Dendritic cell treated with granulocyte-macrophage colony-stimulating factor and Interleukin-4, amounts not matched to agents 40 ng/mL and 50 ng/mL, for 4 days (primary cell): ENCODE results near the gene KCNMA1.

Experiments
- H3K27ac Mint-ChIP-seq: one replicate; pipeline ENCODE4 v1.8.0; 2022; ENCODE audit warnings: mild to moderate bottlenecking, mixed read lengths
- H3K27me3 Mint-ChIP-seq: one replicate; pipeline ENCODE4 v1.8.0; 2022; ENCODE audit warnings: mild to moderate bottlenecking, mixed read lengths
- H3K36me3 Mint-ChIP-seq: one replicate; pipeline ENCODE4 v1.8.0; 2022; ENCODE audit warnings: low read depth, mixed read lengths
- H3K4me1 Mint-ChIP-seq: one replicate; pipeline ENCODE4 v1.8.0; 2022; ENCODE audit warnings: low read depth, mixed read lengths
- H3K4me3 Mint-ChIP-seq: one replicate; pipeline ENCODE4 v1.8.0; 2022; ENCODE audit warnings: mild to moderate bottlenecking, moderate library complexity, mixed read lengths
- H3K9me3 Mint-ChIP-seq: one replicate; pipeline ENCODE4 v1.8.0; 2022; ENCODE audit warnings: mixed read lengths
- intact Hi-C: fragments of 100-400 bp; cut with micrococcal nuclease; formaldehyde crosslinking; loops from one replicate; pipeline ENCODE4 v1.15.0; 2022

KCNMA1 gene

DNA sequence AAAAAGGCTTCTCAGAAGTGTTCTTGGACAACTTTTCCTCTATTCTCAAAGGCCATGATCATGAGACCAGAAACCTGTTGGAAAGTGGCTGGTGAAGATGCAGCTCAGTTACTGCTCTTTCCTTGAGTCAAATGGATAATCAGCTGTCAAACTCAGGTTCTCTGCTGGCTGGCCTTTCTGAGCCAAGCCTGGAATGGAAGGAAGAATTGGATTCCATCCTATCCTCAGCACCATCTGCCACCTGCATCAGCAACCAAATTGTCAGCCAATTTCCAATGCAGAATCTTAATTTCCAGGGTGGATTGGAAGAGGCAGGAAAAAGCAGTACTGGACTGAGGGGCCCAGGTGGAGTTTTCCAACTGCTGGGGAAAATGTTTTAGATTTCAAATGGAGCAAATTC, 631.7 kb downstream of the KCNMA1 start:
- intact Hi-C loops: no loop called here
- H3K27ac Mint-ChIP-seq: no peak overlapping the region
- no peaks in the 10 kb centered on the region for H3K4me1 Mint-ChIP-seq
- H3K4me3 Mint-ChIP-seq: no peak overlapping the region
- H3K9me3 Mint-ChIP-seq: no peaks in the 10 kb centered on the region
- H3K36me3 Mint-ChIP-seq: no peaks in the 10 kb centered on the region
- peaks cover 8% of the 10 kb centered on the region for H3K27me3 Mint-ChIP-seq

DNA sequence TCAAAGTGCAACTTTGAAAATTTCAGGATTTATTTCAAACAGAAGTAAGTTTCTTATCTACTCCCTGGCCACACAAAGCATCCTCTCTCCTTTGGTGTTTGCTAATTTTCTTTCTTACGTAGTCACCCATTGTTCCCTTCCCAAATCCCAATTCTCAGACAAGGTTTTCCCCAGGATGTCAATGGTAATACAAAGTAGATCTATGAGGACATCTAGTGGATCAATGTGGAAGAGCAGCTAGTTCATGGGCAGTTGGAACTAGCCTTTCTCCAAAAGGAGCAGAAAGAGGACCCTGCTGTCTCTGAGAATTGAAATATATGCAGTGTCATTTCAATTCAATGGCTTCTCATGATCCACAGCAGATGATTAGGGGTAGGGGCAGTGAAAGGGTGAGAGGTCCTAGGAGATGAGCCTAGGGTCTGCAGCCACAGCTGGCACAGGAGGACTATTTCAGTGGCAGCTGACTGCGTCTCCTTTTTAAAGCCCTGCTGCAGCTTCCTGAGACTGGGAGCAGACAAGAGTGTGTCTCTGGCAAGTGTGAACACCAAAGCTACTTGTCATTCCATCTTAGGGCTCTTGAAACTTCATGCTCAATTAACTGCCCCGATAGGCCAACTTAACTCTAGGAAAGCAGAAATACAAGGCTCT, 632.6 kb downstream of the KCNMA1 start:
- Mint-ChIP-seq H3K27me3 (peaks cover 8% of the 10 kb centered on the region), H3K36me3 (no peaks in the 10 kb centered on the region), H3K27ac (no peak overlapping the region), H3K4me3 (no peak overlapping the region), H3K9me3 (no peaks in the 10 kb centered on the region), H3K4me1 (no peaks in the 10 kb centered on the region)
- intact Hi-C loops: no loop called here

DNA sequence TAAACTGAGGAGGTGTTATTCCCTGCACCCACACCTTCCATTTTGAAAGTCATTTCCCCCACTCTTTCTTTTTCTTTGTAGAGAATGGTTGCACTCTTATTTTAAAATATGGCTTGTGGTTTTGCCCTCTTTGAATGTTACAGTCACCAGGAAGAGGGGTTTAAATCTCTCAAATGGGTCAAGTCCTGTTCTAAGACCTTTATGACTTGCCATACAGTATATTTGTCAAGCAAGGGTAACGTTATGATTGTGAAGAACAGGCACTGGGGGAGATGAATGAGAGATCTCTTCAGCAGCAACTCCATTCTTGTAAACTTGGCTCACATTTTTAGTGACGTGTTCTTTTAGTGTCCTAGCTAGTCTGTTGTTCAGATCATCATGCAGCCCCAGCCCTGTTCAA, 634.7 kb downstream of the KCNMA1 start:
- H3K9me3 Mint-ChIP-seq: no peaks in the 10 kb centered on the region
- H3K27me3 Mint-ChIP-seq: peaks cover 8% of the 10 kb centered on the region
- no peaks in the 10 kb centered on the region for H3K36me3 Mint-ChIP-seq
- H3K27ac Mint-ChIP-seq: no peak overlapping the region
- H3K4me1 Mint-ChIP-seq: no peaks in the 10 kb centered on the region
- H3K4me3 Mint-ChIP-seq: no peak overlapping the region
- intact Hi-C loops: no loop called here

DNA sequence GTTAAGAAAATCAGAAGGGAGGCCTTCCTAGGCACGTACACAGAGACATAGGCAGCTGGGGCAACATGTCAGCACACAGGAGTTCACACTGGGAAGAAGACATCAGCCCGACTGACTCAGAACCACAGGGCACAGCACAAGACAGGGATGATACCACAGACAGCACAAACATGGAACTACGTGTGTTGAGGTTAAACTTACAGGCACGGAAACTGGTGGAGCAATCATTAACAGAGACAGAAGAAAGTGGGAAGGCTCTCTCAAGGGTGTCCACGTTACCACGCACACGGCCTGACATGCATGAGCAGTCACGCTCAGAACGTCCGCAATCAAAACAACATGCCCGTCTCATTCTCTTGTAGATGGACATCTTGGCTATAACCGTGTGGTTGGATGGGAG, 636.4 kb downstream of the KCNMA1 start:
- Mint-ChIP-seq H3K27me3 (peaks cover 8% of the 10 kb centered on the region), H3K36me3 (no peaks in the 10 kb centered on the region), H3K9me3 (no peaks in the 10 kb centered on the region), H3K27ac (no peak overlapping the region), H3K4me3 (no peak overlapping the region), H3K4me1 (no peaks in the 10 kb centered on the region)
- intact Hi-C loops: no loop called here

DNA sequence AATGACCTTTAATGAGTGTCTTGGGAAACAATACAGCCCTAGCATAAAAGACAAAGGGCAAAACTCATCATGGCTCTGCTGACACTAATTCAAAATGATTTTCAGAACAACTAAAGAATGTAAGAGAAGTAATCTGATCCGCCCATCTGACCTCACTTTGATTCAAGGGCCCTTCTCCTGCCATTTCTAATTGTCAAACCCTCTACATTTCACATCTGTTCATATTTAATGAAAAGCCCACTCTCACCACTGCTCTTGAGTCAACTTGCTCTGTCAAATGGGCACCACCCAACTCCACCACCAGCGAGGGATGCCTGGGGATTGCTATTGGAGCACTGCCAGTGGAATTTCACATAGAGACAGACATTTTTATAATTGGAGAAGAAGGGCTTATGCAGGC, 639.2 kb downstream of the KCNMA1 start:
- intact Hi-C loops: no loop called here
- no peak overlapping the region for H3K27ac Mint-ChIP-seq
- H3K36me3 Mint-ChIP-seq: no peaks in the 10 kb centered on the region
- peaks cover 7% of the 10 kb centered on the region for H3K27me3 Mint-ChIP-seq
- no peaks in the 10 kb centered on the region for H3K9me3 Mint-ChIP-seq
- no peaks in the 10 kb centered on the region for H3K4me1 Mint-ChIP-seq
- no peak overlapping the region for H3K4me3 Mint-ChIP-seq

DNA sequence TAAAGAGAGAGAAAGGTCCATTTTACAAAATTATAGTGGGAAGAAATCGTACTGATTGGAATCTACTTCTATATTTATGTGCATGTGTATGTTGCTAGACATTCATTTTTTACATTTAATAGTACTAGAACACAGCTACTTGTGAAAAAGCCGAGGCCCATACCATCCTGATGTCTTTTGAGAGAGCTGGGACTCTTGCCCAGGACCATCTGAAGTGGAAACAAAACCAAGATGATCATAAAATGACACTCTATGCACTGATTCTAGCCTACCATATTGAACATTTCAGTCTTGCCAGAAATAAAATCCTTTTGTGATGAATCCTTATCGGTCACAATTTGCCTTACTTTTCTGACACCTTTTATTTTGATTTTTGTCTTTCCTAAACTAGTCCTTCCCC, 640.0 kb downstream of the KCNMA1 start:
- H3K4me3 Mint-ChIP-seq: no peak overlapping the region
- H3K36me3 Mint-ChIP-seq: no peaks in the 10 kb centered on the region
- no peaks in the 10 kb centered on the region for H3K9me3 Mint-ChIP-seq
- intact Hi-C loops: no loop called here
- no peaks in the 10 kb centered on the region for H3K4me1 Mint-ChIP-seq
- peaks cover 5% of the 10 kb centered on the region for H3K27me3 Mint-ChIP-seq
- no peak overlapping the region for H3K27ac Mint-ChIP-seq

DNA sequence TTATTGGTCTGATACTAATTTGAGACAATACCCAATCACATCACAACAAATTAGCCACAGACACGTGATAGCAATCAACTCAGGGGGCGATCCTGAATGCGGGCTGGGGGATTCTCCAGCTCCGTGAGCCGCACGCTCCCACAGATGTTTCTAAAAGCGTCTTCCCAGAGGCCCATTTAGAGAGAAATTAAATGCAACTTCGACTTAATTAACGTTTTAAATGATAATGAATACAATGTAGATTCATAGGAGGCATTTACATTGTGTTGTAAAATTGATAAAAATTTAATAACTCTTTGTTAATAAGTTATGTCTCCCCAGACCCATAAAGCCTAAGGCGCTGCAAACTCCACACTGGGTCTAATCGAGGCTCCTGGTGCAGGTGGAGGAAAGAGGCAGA, 642.6 kb downstream of the KCNMA1 start:
- Mint-ChIP-seq H3K27me3 (peaks cover 2% of the 10 kb centered on the region), H3K4me3 (no peak overlapping the region), H3K9me3 (no peaks in the 10 kb centered on the region), H3K36me3 (no peaks in the 10 kb centered on the region), H3K4me1 (no peaks in the 10 kb centered on the region), H3K27ac (no peak overlapping the region)
- intact Hi-C loops: no loop called here

DNA sequence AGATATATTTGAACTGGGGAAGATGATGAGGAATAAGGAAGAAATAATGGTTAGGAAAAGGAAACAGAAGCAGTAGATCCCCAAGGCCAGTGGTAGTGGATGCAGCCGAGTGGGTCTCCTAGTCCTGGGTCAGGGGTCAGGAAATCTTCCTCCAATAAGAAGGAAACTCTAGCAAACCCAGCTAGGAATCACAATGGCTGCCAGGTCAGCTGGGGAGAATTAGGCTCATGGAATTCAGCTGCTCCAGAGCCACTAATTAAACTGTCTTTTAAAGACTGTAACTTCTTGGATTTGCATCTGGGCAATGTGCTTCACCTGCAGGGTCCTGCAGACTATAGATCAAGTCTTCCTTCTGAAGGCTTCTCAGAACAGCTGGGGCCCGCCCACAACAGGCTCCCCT, 644.4 kb downstream of the KCNMA1 start:
- H3K4me1 Mint-ChIP-seq: no peaks in the 10 kb centered on the region
- no peaks in the 10 kb centered on the region for H3K36me3 Mint-ChIP-seq

DNA sequence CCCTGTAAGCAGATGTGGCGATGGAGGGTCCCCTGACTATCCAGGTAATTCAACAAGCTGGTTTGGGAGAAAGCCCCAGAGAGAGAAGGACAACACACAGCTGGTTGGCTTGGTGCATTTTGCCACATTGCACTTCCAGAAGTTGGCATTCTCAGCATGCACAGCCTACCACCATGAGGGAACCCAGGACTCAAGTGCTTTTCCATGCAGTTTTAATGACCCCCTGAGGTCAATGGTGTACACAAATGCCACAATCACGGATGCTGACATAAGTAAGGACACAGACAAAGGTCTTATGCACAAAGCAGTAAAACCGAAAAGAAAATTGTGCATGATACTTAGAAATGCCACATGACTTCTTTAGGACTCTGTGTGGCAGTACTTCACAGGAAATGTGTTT, 645.1 kb downstream of the KCNMA1 start:
- peaks cover 2% of the 10 kb centered on the region for H3K27me3 Mint-ChIP-seq
- intact Hi-C loops: no loop called here
- no peaks in the 10 kb centered on the region for H3K4me1 Mint-ChIP-seq
- H3K4me3 Mint-ChIP-seq: no peak overlapping the region
- no peaks in the 10 kb centered on the region for H3K36me3 Mint-ChIP-seq
- no peak overlapping the region for H3K27ac Mint-ChIP-seq
- no peaks in the 10 kb centered on the region for H3K9me3 Mint-ChIP-seq

More for the DNA sequence above, 644.4 kb downstream of the KCNMA1 start:
- Mint-ChIP-seq H3K9me3 (no peaks in the 10 kb centered on the region), H3K4me3 (no peak overlapping the region), H3K27me3 (peaks cover 2% of the 10 kb centered on the region), H3K27ac (no peak overlapping the region)
- intact Hi-C loops: no loop called here

DNA sequence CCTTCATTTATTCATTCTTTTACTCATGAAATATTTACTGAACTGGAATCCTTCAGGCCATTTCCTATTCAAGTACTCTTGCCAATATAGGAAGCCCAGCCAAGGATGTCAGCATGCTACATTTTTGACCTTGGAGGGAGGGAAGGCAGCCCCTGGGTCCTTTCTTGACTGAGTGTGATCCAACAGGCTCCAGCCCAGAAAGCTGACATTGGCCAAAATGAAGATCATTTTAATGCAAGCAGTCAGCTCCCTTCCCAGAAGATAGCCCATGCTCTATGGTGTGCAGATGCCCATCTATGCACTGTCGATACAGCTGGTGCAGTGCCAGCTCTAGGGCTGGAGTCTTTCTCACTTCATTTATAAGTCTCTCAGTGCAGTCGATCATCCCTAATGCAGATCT, 646.0 kb downstream of the KCNMA1 start:
- H3K36me3 Mint-ChIP-seq: no peaks in the 10 kb centered on the region
- H3K27ac Mint-ChIP-seq: no peak overlapping the region
- no peaks in the 10 kb centered on the region for H3K4me1 Mint-ChIP-seq
- H3K9me3 Mint-ChIP-seq: no peaks in the 10 kb centered on the region
- H3K27me3 Mint-ChIP-seq: peaks cover 5% of the 10 kb centered on the region
- intact Hi-C loops: no loop called here
- H3K4me3 Mint-ChIP-seq: no peak overlapping the region

DNA sequence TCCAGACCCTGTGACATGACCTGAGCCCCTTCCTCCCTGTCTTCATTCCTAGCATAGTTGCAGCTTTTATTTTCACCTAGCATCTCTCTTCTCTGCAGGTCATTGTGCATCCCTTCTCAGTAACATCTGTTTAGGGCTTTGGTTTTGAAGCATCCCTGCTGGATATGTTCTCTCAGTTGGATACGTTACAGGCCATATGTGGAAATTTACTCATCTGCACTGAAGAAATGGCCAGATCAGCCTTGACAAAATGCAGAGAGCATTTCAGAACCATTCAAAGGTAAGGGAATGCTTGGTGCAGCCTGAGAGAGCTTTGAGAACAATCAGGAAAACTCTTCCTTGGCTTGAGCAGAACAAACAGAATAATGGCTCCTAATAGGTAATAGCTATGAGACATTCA, 647.0 kb downstream of the KCNMA1 start:
- Mint-ChIP-seq H3K9me3 (no peaks in the 10 kb centered on the region), H3K27me3 (peaks cover 8% of the 10 kb centered on the region), H3K27ac (no peak overlapping the region), H3K4me1 (no peaks in the 10 kb centered on the region), H3K4me3 (no peak overlapping the region), H3K36me3 (no peaks in the 10 kb centered on the region)
- intact Hi-C loops: no loop called here

DNA sequence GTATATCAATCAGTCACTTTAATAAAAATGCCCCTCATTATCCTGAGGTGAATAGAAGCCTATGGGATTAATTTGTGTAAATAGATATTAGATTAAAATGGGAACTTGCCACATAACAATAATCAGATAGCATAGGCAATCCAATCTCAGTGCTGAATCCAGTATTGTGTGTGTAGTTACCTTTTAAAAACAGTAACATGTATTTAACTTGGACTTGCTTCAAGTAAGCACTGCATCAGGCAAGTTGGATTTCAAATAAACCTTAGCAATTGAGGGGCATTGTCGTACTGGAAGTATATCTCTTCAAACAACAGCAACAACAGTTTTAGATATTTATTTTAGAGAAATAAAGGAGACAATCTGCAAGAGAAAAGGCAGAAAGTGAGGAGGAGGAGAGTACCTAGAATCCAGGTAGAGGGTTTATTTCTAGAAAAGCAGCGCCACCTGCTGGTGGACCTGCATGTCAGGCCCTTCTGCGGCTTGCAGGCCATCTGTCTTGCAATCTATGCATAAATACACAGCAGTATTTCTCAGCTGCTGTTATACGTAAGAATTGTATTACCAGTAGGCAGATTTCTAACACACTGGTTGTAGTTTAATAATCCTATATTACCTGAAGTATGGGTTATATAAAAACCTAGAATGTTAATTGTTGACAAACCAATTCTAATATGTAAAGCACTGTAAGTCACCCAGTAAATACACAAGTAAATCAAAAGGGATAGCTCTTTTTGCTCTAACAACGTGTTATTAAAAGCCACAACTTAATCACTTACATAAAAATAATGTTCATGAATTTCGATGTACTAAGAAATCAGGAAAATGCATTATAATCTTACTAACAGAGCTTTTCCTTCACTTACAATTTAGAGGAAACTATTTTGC, 652.8 kb downstream of the KCNMA1 start:
- no peaks in the 10 kb centered on the region for H3K9me3 Mint-ChIP-seq
- intact Hi-C loops: loop anchor here (5.0 kb wide), 2 partner anchors 438 to 1058 kb away; no protein-coding TSS in a partner anchor
- H3K36me3 Mint-ChIP-seq: no peaks in the 10 kb centered on the region
- no peak overlapping the region for H3K27ac Mint-ChIP-seq
- no peaks in the 10 kb centered on the region for H3K4me1 Mint-ChIP-seq
- H3K4me3 Mint-ChIP-seq: no peak overlapping the region
- H3K27me3 Mint-ChIP-seq: peaks cover 10% of the 10 kb centered on the region

DNA sequence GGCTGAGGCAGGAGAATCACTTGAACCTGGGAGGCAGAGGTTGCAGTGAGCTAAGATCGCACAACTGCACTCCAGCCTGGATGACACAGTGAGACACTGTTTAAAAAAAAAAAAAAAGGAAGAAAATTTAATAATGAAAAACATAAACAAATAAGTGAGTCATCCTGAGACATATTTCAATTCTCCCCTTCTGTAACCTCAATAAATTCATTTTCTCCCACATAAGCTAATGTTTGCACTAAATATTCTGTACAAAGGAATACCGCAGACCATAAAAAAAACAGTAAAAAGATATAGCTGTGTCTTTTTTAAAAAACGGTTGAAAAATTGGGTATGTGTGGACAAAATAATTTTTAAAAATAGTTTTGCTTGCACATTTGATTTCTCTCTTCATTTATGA, 654.0 kb downstream of the KCNMA1 start:
- peaks cover 10% of the 10 kb centered on the region for H3K27me3 Mint-ChIP-seq

DNA sequence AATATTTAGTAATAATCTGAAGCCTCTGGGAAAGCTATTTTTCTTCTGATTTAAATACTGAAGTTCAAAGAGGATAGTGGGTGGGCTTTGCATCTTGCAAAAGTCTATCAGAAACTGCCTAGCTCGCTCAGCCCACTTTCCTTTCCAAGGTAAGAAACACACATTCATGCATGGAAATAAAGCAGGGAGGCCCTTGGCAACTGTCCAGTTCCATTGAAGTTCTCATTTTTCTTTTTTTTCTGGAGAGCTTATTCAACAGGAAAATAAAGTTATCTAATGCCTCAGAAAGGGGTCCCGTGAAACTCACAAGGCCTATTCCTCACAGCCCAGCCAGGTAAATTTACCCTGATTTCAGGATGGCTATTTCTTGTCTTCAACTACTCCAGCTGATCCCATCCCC, 654.9 kb downstream of the KCNMA1 start:
- Mint-ChIP-seq H3K9me3 (no peaks in the 10 kb centered on the region), H3K36me3 (no peaks in the 10 kb centered on the region), H3K27me3 (peaks cover 13% of the 10 kb centered on the region), H3K27ac (no peak overlapping the region), H3K4me3 (no peak overlapping the region), H3K4me1 (no peaks in the 10 kb centered on the region)
- intact Hi-C loops: loop anchor here (5.0 kb wide), 1 partner anchor 1055 kb away; no protein-coding TSS in a partner anchor

More for the DNA sequence above, 654.0 kb downstream of the KCNMA1 start:
- Mint-ChIP-seq H3K27ac (no peak overlapping the region), H3K36me3 (no peaks in the 10 kb centered on the region), H3K4me3 (no peak overlapping the region), H3K9me3 (no peaks in the 10 kb centered on the region), H3K4me1 (no peaks in the 10 kb centered on the region)
- intact Hi-C loops: loop anchor here (5.0 kb wide), 1 partner anchor 1056 kb away; no protein-coding TSS in a partner anchor
